HCEC 1CT (cell line): ENCODE measurements around the gene ILF3.

Experiments
- DNase-seq: peaks from one replicate; pipeline ENCODE4 v3.0.0-alpha.2; 2017

Gene ILF3

GRCh38 chr19:10737722-10738121 is 83.6 kb downstream of the ILF3 start:
- DNase-seq = no peak

GRCh38 chr19:10740798-10741197 is 86.7 kb downstream of the ILF3 start:
- DNase-seq = no peak
